GM18526 (cell line): ENCODE results near the gene ZZZ3.

Source experiments
- POLR2A ChIP-seq: IDR thresholded peaks from 3 replicates; pipeline ENCODE4 v1.6.1; 2011; ENCODE audit not compliant: insufficient read length; ENCODE audit errors: extremely low read depth

Gene ZZZ3

GRCh38 chr1:77682460-77683159 is at the start of gene ZZZ3:
ZZZ3 (minus strand) TSS chr1:77682658; CDS start chr1:77633354, 49,304 bp downstream.
- peak; percentile 74 for TF ChIP-seq POLR2A

GRCh38 chr1:77732090-77732489 is 49.6 kb upstream of the ZZZ3 start:
- no peak for TF ChIP-seq POLR2A

- no peak for TF ChIP-seq POLR2A
Observed at GRCh38 chr1:77725706-77726105, 43.2 kb upstream of the ZZZ3 start.

- TF ChIP-seq POLR2A, result no peak
Observed at GRCh38 chr1:77718181-77718580, 35.7 kb upstream of the ZZZ3 start.

GRCh38 chr1:77716065-77716464 is 33.6 kb upstream of the ZZZ3 start:
- no peak for TF ChIP-seq POLR2A

- no peak for TF ChIP-seq POLR2A
Observed at GRCh38 chr1:77709727-77710126, 27.3 kb upstream of the ZZZ3 start.

GRCh38 chr1:77706321-77706720 is 23.9 kb upstream of the ZZZ3 start:
- TF ChIP-seq POLR2A, result no peak

- no peak for TF ChIP-seq POLR2A
Observed at GRCh38 chr1:77704736-77705135, 22.3 kb upstream of the ZZZ3 start.

GRCh38 chr1:77697441-77697840 is 15.0 kb upstream of the ZZZ3 start:
- no peak for TF ChIP-seq POLR2A

GRCh38 chr1:77688939-77689338 is 6.5 kb upstream of the ZZZ3 start:
- no peak for TF ChIP-seq POLR2A

GRCh38 chr1:77687519-77687906 is 5.1 kb upstream of the ZZZ3 start:
- no peak for TF ChIP-seq POLR2A

- TF ChIP-seq POLR2A, result no peak
Observed at GRCh38 chr1:77686796-77687518, 4.5 kb upstream of the ZZZ3 start.

GRCh38 chr1:77683160-77684148 is 996 bp upstream of the ZZZ3 start:
- TF ChIP-seq POLR2A, result peak; percentile 72

GRCh38 chr1:77680173-77680572 is 2.3 kb downstream of the ZZZ3 start:
- TF ChIP-seq POLR2A, result no peak

GRCh38 chr1:77678660-77679610 is 3.5 kb downstream of the ZZZ3 start:
- TF ChIP-seq POLR2A, result no peak
